GM19351 (cell line): Measurements from ENCODE around the gene PHF2.

Source experiments
- ATAC-seq: cut with Tn5 transposase; IDR thresholded peaks from one replicate; pipeline ENCODE4 v1.9.1; 2021; ENCODE audit warnings: mild to moderate bottlenecking, moderate library complexity; ENCODE audit not compliant: unreplicated experiment

Gene PHF2

GRCh38 chr9:93622691-93623090, 46.3 kb downstream of the PHF2 start:
- ATAC-seq = no peak

GRCh38 chr9:93623753-93624152, 47.4 kb downstream of the PHF2 start:
- ATAC-seq = no peak

- ATAC-seq = no peak
These were observed 48.0 kb downstream of the PHF2 start for GRCh38 chr9:93624431-93624834.

DNA sequence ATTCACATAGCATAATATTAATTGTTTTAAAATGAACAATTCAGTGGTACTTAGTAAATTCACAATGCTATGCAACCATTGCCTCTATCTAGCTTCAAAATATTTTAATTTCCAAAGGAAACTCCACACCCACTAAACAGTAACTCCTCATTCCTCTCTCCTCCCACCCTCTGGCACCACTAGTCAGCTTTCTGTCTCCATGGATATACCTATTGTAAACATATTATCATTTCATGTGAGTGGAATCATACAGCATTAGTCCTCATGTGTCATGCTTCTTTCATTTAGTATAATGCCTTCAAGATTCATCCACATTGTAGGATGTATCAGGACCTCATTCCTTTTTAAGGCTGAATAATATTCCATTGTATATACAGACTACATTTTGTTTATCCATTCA, 48.6 kb downstream of the PHF2 start:
- no peak for ATAC-seq

DNA sequence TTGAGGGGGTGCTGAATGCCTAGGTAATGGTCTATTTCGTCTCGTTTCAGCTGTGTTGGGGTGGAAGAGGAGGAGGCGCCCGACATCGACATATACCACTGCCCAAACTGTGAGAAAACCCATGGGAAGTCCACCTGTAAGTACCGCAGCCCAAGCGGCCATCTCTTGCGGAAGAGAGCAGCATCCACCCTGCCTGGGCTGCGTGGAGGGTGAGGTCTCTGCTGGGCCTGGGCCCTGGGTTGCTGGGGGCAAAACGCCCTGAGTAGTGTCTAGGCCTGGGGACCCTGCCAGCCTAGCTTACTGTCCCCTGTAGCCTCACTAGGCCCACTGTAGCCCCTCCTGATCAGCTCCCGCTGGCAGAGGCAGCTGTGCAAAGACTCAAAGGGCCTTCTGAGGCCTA, 53.5 kb downstream of the PHF2 start:
- ATAC-seq = no peak

DNA sequence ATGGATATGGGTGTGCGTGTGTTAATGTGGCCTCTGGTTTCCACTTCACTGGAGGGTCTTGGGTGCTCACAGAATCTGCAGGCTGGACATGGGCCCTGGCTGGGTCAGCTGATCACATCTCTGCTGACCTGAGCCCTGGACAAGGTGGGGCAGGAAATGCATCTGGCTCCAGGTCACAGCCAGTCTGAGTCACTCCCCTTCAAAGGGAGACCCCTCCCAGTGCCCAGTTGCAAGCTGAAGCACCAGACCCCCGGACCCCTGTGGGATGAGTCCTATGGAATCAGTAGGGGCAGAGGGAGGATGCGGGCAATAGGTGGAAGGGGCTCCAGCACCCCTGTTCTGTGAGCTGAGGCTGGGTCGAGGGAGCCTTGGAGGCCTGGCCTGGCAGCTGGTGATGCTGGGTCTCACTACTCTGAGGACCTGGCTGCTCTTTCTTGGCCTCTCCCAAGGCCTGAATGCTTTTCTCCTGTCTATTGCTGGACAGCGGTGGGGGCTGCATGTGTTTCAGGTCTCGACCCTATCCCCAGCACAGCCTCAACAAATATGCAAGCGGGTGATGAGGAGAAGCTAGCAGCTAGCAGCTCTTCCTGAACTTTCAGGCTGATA, 54.5 kb downstream of the PHF2 start:
- ATAC-seq = no peak

- ATAC-seq = no peak
These were observed 57.3 kb downstream of the PHF2 start for GRCh38 chr9:93633492-93634221.

- ATAC-seq = no peak
These were observed 58.2 kb downstream of the PHF2 start for GRCh38 chr9:93634311-93635185.

DNA sequence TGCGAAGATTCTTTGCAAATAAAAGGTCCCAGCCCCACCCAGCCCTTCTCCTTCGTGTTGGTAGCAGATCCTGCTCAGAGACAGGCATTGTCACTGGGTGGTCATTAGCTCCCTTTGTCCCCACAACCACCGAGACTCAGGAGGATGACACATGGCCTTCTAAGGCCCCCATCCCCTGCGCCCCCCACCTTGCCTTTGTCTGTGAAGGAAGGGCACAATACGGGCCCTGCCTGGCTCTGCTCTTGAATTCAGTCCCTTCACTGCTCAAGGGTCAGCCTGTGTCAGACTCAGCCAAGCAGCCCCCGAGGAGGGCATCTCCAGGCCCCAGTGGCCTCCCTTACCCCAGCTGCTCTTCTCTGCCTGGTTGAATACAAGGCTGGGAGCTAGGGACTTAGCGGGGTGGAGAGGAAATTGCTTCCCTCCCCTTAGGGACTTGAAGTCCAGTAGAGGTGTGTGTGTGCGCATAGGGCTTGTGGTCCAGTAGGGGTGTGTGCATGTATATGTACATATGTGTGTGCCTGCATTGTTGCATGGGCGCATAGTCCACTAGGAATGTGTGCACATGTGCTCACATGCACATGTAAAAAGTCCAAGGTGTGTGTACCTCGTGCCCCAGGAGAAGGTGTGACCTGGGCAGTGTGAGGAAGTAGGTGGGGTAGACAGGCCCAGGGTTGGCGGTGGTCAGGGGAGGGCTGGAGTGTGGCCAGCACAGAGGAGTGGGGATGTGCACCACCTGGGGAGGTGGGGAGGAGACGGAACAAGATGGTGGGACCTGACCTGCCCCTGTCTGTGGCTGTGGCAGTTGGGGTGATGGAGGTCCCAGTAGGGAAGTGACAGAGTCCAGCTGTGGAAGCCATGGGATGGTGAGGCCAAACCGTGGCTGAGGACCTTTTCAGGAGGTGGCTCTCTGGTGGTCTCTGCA, 59.1 kb downstream of the PHF2 start:
- no peak for ATAC-seq

DNA sequence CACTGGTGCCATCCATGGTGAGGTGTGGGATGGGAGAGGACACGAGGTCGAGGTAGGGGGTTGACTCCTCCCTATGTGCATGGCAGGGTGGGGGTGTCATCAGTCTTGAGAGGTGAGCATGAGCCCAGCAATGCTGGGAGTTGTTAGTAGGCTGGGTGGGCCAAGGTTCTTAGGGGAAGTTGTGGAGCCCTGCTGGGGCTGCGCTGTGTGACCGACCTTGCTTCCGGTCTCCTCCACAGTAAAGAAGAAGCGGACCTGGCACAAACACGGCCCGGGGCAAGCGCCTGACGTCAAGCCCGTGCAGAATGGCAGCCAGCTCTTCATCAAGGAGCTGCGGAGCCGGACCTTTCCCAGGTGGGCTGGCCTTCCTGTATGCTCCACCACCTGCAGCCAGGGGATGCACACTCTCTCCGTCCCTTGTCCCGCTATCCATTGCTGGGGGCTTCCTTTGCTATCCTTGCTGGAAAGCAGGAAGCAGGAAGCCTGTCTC, 59.8 kb downstream of the PHF2 start:
- no peak for ATAC-seq

GRCh38 chr9:93636667-93637066, 60.3 kb downstream of the PHF2 start:
- no peak for ATAC-seq

DNA sequence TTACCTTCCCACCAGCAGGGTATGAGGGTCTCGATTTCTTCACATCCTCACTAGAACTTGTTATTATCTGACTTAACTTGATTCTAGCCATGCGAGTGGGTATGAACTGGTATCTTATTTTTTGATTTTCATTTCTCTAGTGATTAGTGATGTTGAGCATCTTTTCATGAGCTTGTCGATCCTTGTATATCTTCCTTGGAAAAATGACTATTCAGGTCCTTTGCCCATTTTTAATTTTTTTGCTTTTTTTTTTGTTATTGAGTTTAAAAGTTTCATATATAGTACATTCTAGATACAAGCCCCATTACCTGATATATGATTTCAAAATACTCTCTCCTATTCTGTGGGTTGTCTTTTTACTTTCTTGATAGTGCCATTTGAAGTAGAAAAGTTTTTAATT, 61.5 kb downstream of the PHF2 start:
- ATAC-seq = no peak

DNA sequence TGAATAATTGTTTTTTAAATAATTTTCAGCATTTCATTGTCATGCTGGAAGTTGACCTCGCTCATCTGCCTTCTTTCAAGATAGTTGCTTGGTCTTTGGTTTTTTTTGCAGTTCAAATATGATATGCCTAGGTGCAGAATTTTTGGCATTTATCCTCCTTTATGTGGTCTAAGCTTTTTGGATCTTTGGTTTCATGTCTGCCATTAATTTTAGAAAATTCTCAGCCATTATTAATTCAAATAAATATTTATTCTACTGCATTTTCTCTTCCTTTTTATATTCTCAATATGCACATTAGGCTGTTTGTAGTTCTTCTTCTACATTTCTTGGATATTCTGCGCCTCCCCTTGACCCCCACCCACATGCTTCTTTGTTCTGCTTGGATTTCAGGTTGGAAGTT, 63.6 kb downstream of the PHF2 start:
- ATAC-seq = no peak

DNA sequence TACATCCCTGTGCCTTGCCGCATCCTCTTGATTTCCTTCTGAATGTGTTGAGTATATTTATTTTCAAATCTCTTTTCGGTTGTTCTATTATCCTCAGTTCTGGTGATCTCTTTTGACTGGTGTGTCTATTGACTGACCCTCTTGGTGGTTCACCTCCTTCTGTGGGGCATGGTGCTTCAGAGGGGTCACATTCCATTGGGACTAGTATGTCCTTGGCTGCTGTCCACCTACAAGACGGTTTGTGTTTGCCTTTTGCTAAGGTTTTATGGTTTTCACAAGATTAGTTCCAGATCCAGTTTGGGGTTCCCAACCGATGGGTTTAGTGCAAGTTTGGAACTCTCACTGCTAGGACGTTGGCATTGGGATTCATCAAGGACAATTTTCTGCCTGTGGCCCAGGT, 66.6 kb downstream of the PHF2 start:
- ATAC-seq = no peak

- ATAC-seq = no peak
These were observed 68.2 kb downstream of the PHF2 start for GRCh38 chr9:93644397-93645088.

- ATAC-seq = no peak
These were observed 68.9 kb downstream of the PHF2 start for GRCh38 chr9:93645149-93645889.

GRCh38 chr9:93645921-93646639, 69.7 kb downstream of the PHF2 start:
- no peak for ATAC-seq

GRCh38 chr9:93646640-93647178, 70.3 kb downstream of the PHF2 start:
- ATAC-seq = no peak
